ENCODE measurements around the gene HMGCL. TPM values are rescaled to one million over a fixed set of nuclear protein-coding genes. Genes with fewer than 3 reads are reported as not detected.

HMGCL gene
- total RNA-seq, 2 donors from 2014 or later: 26.3 to 82.1 TPM

DNA sequence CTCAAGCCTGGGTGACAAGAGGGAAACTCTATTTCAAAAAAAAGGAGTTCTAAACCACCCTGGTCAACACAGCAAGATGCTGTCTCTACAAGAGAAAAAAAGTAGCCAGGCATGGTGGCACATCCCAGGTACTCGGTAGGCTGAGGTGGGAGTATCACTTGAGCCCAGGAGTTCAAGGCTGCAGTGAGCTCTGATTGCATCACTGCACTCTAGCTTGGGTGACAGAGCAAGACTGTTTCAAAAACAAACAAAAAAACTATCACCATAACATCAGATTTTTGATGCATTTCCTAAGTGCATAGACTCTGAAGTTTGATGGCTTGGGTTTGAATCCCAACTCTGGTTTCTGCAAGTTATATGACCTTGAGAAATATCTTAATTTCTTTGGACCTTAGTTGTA, 72.3 kb downstream of the HMGCL start:
- ATAC-seq (replicated peaks): no peak
- no peak overlapping the region for H3K4me3 Mint-ChIP-seq
- peaks cover 22% of the 10 kb centered on the region for H3K4me1 Mint-ChIP-seq
- H3K9me3 Mint-ChIP-seq: no peaks in the 10 kb centered on the region
- no peak overlapping the region for H3K27ac Mint-ChIP-seq
- no peaks in the 10 kb centered on the region for H3K27me3 Mint-ChIP-seq
- peaks cover 98% of the 10 kb centered on the region for H3K36me3 Mint-ChIP-seq (ENCODE audit: low read depth)

Other genes with a start within 250 kb of the HMGCL start
- gene RPL11, start 133.6 kb downstream of the HMGCL start, total RNA-seq: 1,000 to 10,000 TPM; 1,075 to 1,450 TPM
- gene ELOA, start 82.0 kb downstream of the HMGCL start, total RNA-seq: 10 to 100 TPM; 30.1 to 48.5 TPM
- 10 to 100 TPM; 60.7 to 93.9 TPM for gene PITHD1, start 47.0 kb downstream of the HMGCL start, total RNA-seq
- 10 to 100 TPM; 70.0 to 94.8 TPM for gene LYPLA2, start 34.3 kb downstream of the HMGCL start, total RNA-seq
- 10 to 100 TPM; 56.6 to 57.1 TPM for gene GALE, start 24.7 kb downstream of the HMGCL start, total RNA-seq
- 1 to 10 TPM; 4.8 to 5.2 TPM for gene FUCA1, start 42.9 kb upstream of the HMGCL start, total RNA-seq
- gene CNR2, start 87.9 kb upstream of the HMGCL start, total RNA-seq: under 1 TPM; 0.04 to 0.08 TPM
- 100 to 1,000 TPM; 112 to 125 TPM for gene PNRC2, start 134.4 kb upstream of the HMGCL start, total RNA-seq
- 100 to 1,000 TPM; 168 to 199 TPM for gene SRSF10, start 154.9 kb upstream of the HMGCL start, total RNA-seq